Caco-2 (cell line): Measurements from ENCODE around the gene TAP1. TPM values are rescaled to one million over a fixed set of nuclear protein-coding genes. Genes with fewer than 3 reads are reported as not detected.

Source experiments
- BruUV-seq: library from RNA; stranded (reverse); fragments of 400-500 nt; replicated peaks from 2 replicates; lab custom pipeline; 2021; lab: Mats Ljungman, UMichigan
- CTCF ChIA-PET: fragments of 300-600 bp; sonication (Branson Sonifier 250); formaldehyde crosslinking; loops from one replicate; lab custom pipeline; 2022; ENCODE audit warnings: antibody characterized with exemption; lab: Charles Lee
- POLR2A ChIA-PET: fragments of 300-600 bp; sonication (Branson Sonifier 250); formaldehyde crosslinking; loops from one replicate; lab custom pipeline; 2022; ENCODE audit warnings: antibody characterized with exemption; lab: Charles Lee
- DNase-seq, 2 experiments: peaks; one replicate each; pipeline versions ENCODE4 v3.0.0 to v3.0.0-alpha.2; 2020 to 2022
- H3K27me3 ChIP-seq: replicated peaks from 2 replicates; pipeline ENCODE4 v1.6.0; 2011; ENCODE audit warnings: low read length; ENCODE audit not compliant: control insufficient read depth, insufficient read depth
- H3K36me3 ChIP-seq: 2 replicates; pipeline ENCODE4 v1.5.1; 2011; ENCODE audit warnings: low read length; ENCODE audit not compliant: control insufficient read depth, insufficient read depth
- H3K4me1 ChIP-seq: fragments of 250-450 bp; sonication (Bioruptor Pico); 2 replicates; pipeline ENCODE4 v1.5.1; 2020; ENCODE audit warnings: mild to moderate bottlenecking
- H3K4me3 ChIP-seq: 2 replicates; pipeline ENCODE4 v1.5.1; 2011; ENCODE audit warnings: low read depth, mild to moderate bottlenecking, control low read depth, low read length
- H3K9me3 ChIP-seq: fragments of 250-450 bp; sonication (Bioruptor Pico); 2 replicates; pipeline ENCODE4 v1.5.1; 2020; ENCODE audit warnings: mild to moderate bottlenecking, moderate library complexity
- H3K27ac Mint-ChIP-seq: one replicate; pipeline ENCODE4 v1.8.0; 2022; ENCODE audit warnings: mixed read lengths; ENCODE audit not compliant: unreplicated experiment
- H3K27me3 Mint-ChIP-seq: one replicate; pipeline ENCODE4 v1.8.0; 2022; ENCODE audit warnings: mixed read lengths; ENCODE audit not compliant: insufficient read depth, unreplicated experiment
- H3K36me3 Mint-ChIP-seq: one replicate; pipeline ENCODE4 v1.8.0; 2022; ENCODE audit warnings: mild to moderate bottlenecking, mixed read lengths; ENCODE audit not compliant: insufficient read depth, unreplicated experiment
- H3K4me1 Mint-ChIP-seq: one replicate; pipeline ENCODE4 v1.8.0; 2022; ENCODE audit warnings: low read depth, mixed read lengths; ENCODE audit not compliant: unreplicated experiment
- H3K4me3 Mint-ChIP-seq: one replicate; pipeline ENCODE4 v1.8.0; 2022; ENCODE audit warnings: mild to moderate bottlenecking, moderate library complexity, mixed read lengths; ENCODE audit not compliant: unreplicated experiment
- H3K9me3 Mint-ChIP-seq: one replicate; pipeline ENCODE4 v1.8.0; 2022; ENCODE audit warnings: mixed read lengths; ENCODE audit not compliant: unreplicated experiment
- CTCF ChIP-seq, 2 experiments: fragments of 200-600 bp in 1 of 2; IDR thresholded peaks; 1 replicate in 1 of 2; 2 replicates in 1 of 2; pipeline versions ENCODE4 v1.5.1 to v1.8.0; 2011 to 2022; ENCODE audit warnings: antibody characterized with exemption in 1 of 2, control low read depth in 1 of 2, inconsistent platforms in 1 of 2, low read depth in 1 of 2, low read length in 1 of 2, mild to moderate bottlenecking in 1 of 2, moderate library complexity in 1 of 2; ENCODE audit not compliant: insufficient read depth in 1 of 2, severe bottlenecking in 1 of 2, unreplicated experiment in 1 of 2
- intact Hi-C: fragments of 100-400 bp; cut with micrococcal nuclease; formaldehyde crosslinking; loops from one replicate; pipeline ENCODE4 v1.10.0; 2022; ENCODE audit not compliant: unreplicated experiment
- total RNA-seq: library from RNA; stranded (reverse); gene quantifications from 2 replicates; pipeline ENCODE4 v1.2.3, GENCODE V29; 2022

Gene TAP1
- total RNA-seq, 1 experiment from 2014 or later, result 3.7 TPM

DNA sequence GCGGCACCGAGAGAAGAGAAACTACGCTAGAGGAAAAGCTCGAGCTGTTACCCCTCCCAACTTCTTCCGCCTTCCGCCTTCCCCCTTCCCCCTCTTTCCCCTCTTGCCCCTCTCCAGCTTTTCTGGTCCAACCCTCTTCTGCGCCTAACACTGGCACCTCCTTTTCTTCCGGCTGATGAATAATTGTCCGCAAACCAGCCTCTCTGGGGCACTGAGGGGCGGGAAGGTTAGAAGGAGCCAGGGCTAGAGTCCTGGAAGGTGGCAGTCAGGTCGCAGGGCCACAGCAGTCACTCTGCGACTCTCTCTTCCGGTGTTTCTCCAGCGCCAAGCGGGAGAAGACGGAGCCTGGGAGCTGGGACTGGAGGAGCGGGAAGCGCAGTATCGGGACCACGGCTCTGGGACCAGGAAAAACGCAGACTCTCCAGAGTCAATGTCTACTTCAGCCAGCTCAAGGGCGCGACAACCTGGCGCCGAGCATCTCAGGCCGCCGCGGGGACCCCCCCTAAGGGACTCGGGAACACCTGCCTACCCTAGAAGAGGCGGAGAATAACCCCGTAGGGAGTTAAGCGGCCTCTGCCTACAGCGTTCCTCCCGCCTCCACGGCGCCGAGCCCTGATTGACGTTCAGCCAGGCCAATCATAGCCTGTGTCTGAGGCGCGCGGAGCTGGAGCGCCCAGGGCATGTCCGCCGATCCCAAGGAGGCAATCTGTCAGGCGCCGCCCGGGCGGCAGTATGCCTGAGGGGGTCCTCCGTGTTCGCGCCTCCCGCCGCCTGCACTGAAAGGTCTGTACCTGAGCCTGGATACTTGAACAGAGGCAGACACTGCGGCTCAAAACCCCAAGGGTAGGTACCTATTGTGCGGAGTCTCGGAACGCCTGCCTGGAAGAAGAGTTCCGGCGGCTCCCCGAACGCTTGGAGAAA is 40.8 kb upstream of the TAP1 start:
- no peak for TF ChIP-seq CTCF (IDR thresholded peaks at IDR 0.05; ENCODE audit: insufficient read depth in 1 of 2, low read depth in 1 of 2, low read length in 1 of 2, severe bottlenecking in 1 of 2, unreplicated experiment in 1 of 2)
- H3K4me1 Mint-ChIP-seq, result peaks cover 7% of the 10 kb centered on the region
- ChIA-PET POLR2A (interaction anchor here (0.5 to 1.3 kb wide), 10 partner anchors 10 to 262 kb away, joined by 3 to 26 read pairs (median 4); partner anchors contain the start of genes HLA-DMA, TAP1 and TAP2), CTCF (interaction anchor here (0.6 to 1.8 kb wide), 12 partner anchors 10 to 355 kb away, joined by 3 to 10 read pairs (median 4); partner anchors contain the start of genes HLA-DMA and TAP2)
- H3K4me3 Mint-ChIP-seq, result peak overlapping the region; percentile 99
- DNase-seq, result peak; percentile 93 to 96
- Histone ChIP-seq H3K9me3 (no peaks in the 10 kb centered on the region), H3K36me3 (no peaks in the 10 kb centered on the region), H3K4me1 (no peaks in the 10 kb centered on the region), H3K27me3 (no peaks in the 10 kb centered on the region), H3K4me3 (peak overlapping the region; percentile 68)
- intact Hi-C loops, result loop anchor here (1.0 to 5.0 kb wide), 3 partner anchors 54 to 355 kb away; partner anchors contain the start of gene BRD2
- peak overlapping the region; percentile 96 for H3K27ac Mint-ChIP-seq
- no peaks in the 10 kb centered on the region for H3K9me3 Mint-ChIP-seq
- peaks cover 10% of the 10 kb centered on the region for H3K36me3 Mint-ChIP-seq
- BruUV-seq, result no TSS peak
- peaks cover 4% of the 10 kb centered on the region for H3K27me3 Mint-ChIP-seq

DNA sequence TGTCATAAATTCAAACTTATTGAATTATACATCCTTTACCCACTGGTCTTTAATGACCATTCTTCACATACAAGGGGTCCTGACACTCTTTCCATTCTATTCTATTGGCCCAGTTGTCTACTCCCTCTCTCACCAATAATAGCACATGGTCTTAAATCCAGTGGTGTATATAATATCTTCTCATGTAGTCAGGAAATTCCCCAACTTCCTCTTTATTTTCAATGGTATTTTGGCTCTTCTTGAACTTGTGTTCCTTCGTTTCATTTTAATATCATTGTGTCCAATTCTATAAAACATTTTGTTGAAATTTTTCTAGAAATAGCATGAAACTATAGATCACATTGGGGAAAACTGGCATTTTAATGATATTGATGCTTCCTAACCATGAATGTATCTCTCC is 37.3 kb upstream of the TAP1 start:
- intact Hi-C loops, result loop anchor here (5.0 kb wide), 1 partner anchor 76 kb away; the partner anchor contains the start of gene BRD2
- no peak for TF ChIP-seq CTCF (IDR thresholded peaks at IDR 0.05; ENCODE audit: insufficient read depth in 1 of 2, low read depth in 1 of 2, low read length in 1 of 2, severe bottlenecking in 1 of 2, unreplicated experiment in 1 of 2)
- H3K4me1 ChIP-seq, result no peaks in the 10 kb centered on the region
- H3K36me3 ChIP-seq, result no peaks in the 10 kb centered on the region
- ChIA-PET CTCF (no interaction called here), POLR2A (no interaction called here)
- peaks cover 10% of the 10 kb centered on the region for H3K36me3 Mint-ChIP-seq
- H3K27me3 Mint-ChIP-seq, result peaks cover 7% of the 10 kb centered on the region
- H3K4me1 Mint-ChIP-seq, result peaks cover 7% of the 10 kb centered on the region
- no peak overlapping the region for H3K4me3 ChIP-seq
- no TSS peak for BruUV-seq
- H3K4me3 Mint-ChIP-seq, result no peak overlapping the region
- no peak for DNase-seq
- no peaks in the 10 kb centered on the region for H3K9me3 ChIP-seq
- H3K27ac Mint-ChIP-seq, result no peak overlapping the region
- H3K27me3 ChIP-seq, result no peaks in the 10 kb centered on the region
- H3K9me3 Mint-ChIP-seq, result no peaks in the 10 kb centered on the region

GRCh38 chr6:32889533-32889932 is 36.0 kb upstream of the TAP1 start:
- intact Hi-C loops, result no loop called here
- ChIA-PET CTCF (no interaction called here), POLR2A (no interaction called here)
- Mint-ChIP-seq H3K4me3 (no peak overlapping the region), H3K27me3 (peaks cover 7% of the 10 kb centered on the region), H3K9me3 (no peaks in the 10 kb centered on the region), H3K4me1 (no peaks in the 10 kb centered on the region), H3K36me3 (peaks cover 7% of the 10 kb centered on the region), H3K27ac (no peak overlapping the region)
- no TSS peak for BruUV-seq
- Histone ChIP-seq H3K27me3 (no peaks in the 10 kb centered on the region), H3K9me3 (no peaks in the 10 kb centered on the region), H3K36me3 (no peaks in the 10 kb centered on the region), H3K4me1 (no peaks in the 10 kb centered on the region), H3K4me3 (no peak overlapping the region)
- DNase-seq, result no peak
- TF ChIP-seq CTCF (IDR thresholded peaks at IDR 0.05; ENCODE audit: insufficient read depth in 1 of 2, low read depth in 1 of 2, low read length in 1 of 2, severe bottlenecking in 1 of 2, unreplicated experiment in 1 of 2), result no peak
